Esophagus muscularis mucosa (tissue), 4 donors: ENCODE data around the gene ABCC3. TPM values are rescaled to one million over a fixed set of nuclear protein-coding genes. Genes with fewer than 3 reads are reported as not detected.

Experiments
- DNase-seq: peaks from one replicate; pipeline ENCODE4 v3.0.0-alpha.2; 2017; ENCODE audit errors: extremely low spot score
- H3K27ac ChIP-seq, 4 donors: fragments of 200-600 bp; sonication (generic); replicated peaks in 1 of 4; 1 replicate in 3 of 4; 2 replicates in 1 of 4; pipeline ENCODE4 v1.5.1; 2016 to 2019; ENCODE audit warnings: mild to moderate bottlenecking in 1 of 4
- H3K27me3 ChIP-seq, 4 donors: fragments of 200-600 bp; sonication (generic); one replicate each; pipeline versions ENCODE4 v1.5.1 to v1.6.0; 2016 to 2019
- H3K36me3 ChIP-seq, 4 donors: fragments of 200-600 bp; sonication (generic); one replicate each; pipeline ENCODE4 v1.5.1; 2016 to 2019
- H3K4me1 ChIP-seq, 4 donors: fragments of 200-600 bp; sonication (generic); one replicate each; pipeline ENCODE4 v1.5.1; 2016 to 2019
- H3K4me3 ChIP-seq, 4 donors: fragments of 200-600 bp; sonication (generic); 1 replicate in 2 of 4; 2 replicates in 2 of 4; pipeline ENCODE4 v1.5.1; 2016 to 2019; ENCODE audit warnings: mild to moderate bottlenecking in 4 of 4, moderate library complexity in 1 of 4
- H3K9me3 ChIP-seq, 4 donors: fragments of 200-600 bp; sonication (generic); 1 replicate in 3 of 4; 2 replicates in 1 of 4; pipeline ENCODE4 v1.5.1; 2016 to 2019
- EP300 ChIP-seq: sonication (generic); formaldehyde crosslinking; IDR thresholded peaks from one replicate; pipeline ENCODE4 v1.6.1; 2017; ENCODE audit warnings: antibody characterized with exemption
- POLR2A ChIP-seq: fragments of 450-650 bp; IDR thresholded peaks from one replicate; pipeline ENCODE4 v1.6.1; 2017; ENCODE audit warnings: antibody characterized with exemption, moderate library complexity, mild to moderate bottlenecking, low read depth
- POLR2AphosphoS5 ChIP-seq, 2 donors: sonication (generic); formaldehyde crosslinking; IDR thresholded peaks; one replicate each; pipeline ENCODE4 v1.6.1; 2017; ENCODE audit warnings: antibody characterized with exemption in 2 of 2
- WGBS: methylation state at CpG from one replicate; pipeline ENCODE4 v1.1.5; 2018; 5-methylcytosine and 5-hydroxymethylcytosine counted together
- intact Hi-C: fragments of 100-400 bp; cut with DNase I; formaldehyde crosslinking; loops from one replicate; pipeline ENCODE4 v1.15.1; 2023
- total RNA-seq, 4 donors: library from RNA; depleted of rRNA; stranded (reverse); fragments of >200 nt; gene quantifications; one replicate each; pipeline versions ENCODE4 v1.1.0 to v1.2.1, GENCODE V29; 2016
- TF ChIP-seq, protein P1 (sequence below), 3 experiments: fragments of 200-600 bp in 2 of 3; fragments of 450-650 bp in 1 of 3; sonication (generic) in 2 of 3; IDR thresholded peaks; one replicate each; pipeline ENCODE4 v1.5.1; 2017 to 2019; ENCODE audit warnings: antibody characterized with exemption in 3 of 3, mild to moderate bottlenecking in 2 of 3, moderate library complexity in 1 of 3

The ABCC3 gene
- total RNA-seq, 4 donors from 2014 or later, result 0.50 to 2.9 (median 1.9) TPM

DNA sequence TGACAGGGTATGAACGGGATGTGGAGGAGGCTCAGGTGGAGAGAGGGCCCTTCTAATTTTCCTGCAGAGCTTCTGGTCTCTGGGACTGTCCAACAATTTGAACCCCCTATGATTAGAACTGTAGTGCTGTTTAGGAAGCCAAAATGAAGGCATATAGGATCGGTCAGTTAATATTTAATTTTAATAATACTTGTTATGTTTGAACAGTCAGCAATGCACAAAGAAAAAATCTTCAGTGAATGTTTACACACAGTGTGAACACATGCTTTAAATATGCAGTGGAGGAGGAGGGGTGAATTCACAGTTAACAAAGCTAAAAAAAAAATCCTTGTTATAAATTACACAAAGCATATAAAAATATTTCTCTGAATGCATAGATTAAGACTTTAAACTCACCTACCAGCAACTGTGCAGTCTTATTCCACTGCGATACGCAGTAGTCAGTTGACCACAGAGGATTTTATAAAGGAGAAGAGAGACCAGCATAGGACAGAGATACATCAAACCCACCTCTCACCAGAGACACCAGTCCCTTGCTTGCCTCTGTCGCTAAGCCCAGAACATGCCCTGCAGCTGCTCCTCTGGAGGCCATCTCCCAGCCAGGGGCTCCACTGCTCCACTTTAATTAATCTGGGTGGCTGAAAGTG is 58.5 kb downstream of the ABCC3 start:
- DNase-seq, result no peak
- intact Hi-C loops, result no loop called here
- 61% methylated on average over 5 of the region's 5 CpGs for WGBS
- Histone ChIP-seq H3K27ac (peak overlapping the region; percentile 53 to 77 (median 68)), H3K9me3 (no peaks in the 10 kb centered on the region), H3K4me3 (no peak overlapping the region), H3K36me3 (peaks cover 32 to 60% (median 50%) of the 10 kb centered on the region in 4 donors), H3K27me3 (no peaks in the 10 kb centered on the region), H3K4me1 (peaks cover 18 to 69% (median 63%) of the 10 kb centered on the region in 4 donors)
- TF ChIP-seq, protein P1, sequence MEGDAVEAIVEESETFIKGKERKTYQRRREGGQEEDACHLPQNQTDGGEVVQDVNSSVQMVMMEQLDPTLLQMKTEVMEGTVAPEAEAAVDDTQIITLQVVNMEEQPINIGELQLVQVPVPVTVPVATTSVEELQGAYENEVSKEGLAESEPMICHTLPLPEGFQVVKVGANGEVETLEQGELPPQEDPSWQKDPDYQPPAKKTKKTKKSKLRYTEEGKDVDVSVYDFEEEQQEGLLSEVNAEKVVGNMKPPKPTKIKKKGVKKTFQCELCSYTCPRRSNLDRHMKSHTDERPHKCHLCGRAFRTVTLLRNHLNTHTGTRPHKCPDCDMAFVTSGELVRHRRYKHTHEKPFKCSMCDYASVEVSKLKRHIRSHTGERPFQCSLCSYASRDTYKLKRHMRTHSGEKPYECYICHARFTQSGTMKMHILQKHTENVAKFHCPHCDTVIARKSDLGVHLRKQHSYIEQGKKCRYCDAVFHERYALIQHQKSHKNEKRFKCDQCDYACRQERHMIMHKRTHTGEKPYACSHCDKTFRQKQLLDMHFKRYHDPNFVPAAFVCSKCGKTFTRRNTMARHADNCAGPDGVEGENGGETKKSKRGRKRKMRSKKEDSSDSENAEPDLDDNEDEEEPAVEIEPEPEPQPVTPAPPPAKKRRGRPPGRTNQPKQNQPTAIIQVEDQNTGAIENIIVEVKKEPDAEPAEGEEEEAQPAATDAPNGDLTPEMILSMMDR (IDR thresholded peaks at IDR 0.05), result no peak
- TF ChIP-seq POLR2A (no peak), EP300 (no peak), POLR2AphosphoS5 (IDR thresholded peaks at IDR 0.05) (no peak)

DNA sequence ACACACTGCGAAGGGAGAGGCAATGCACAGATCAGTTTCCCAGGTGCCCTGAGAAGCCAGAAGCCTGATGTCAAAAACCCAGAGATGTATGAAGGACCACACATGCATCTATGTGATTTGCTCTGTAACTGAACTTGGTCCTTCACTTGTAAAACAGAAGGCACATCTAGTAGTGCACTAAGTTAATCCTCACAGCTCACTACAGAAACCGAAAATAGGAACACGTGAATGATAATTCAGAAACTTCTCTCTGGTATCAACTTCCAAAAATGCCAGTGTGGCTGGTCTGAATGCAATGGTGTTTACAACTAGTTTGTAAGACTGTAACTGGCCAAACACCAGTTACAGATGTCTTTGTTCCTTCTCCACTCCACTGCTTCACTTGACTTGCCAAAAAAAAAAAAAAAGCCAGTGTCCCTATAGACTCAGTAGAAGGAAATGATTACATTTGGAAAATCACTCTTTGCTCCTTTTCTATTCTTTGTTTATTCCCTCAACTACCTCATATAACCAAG is 61.7 kb downstream of the ABCC3 start:
- Histone ChIP-seq H3K4me3 (no peak overlapping the region), H3K27me3 (no peaks in the 10 kb centered on the region), H3K9me3 (no peaks in the 10 kb centered on the region), H3K36me3 (peaks cover 49 to 85% (median 73%) of the 10 kb centered on the region in 4 donors), H3K4me1 (peaks cover 18 to 52% (median 45%) of the 10 kb centered on the region in 4 donors), H3K27ac (no peak overlapping the region)
- no peak for DNase-seq
- intact Hi-C loops, result loop anchor here (2.0 to 5.0 kb wide), 2 partner anchors 152 to 214 kb away; no protein-coding TSS in a partner anchor
- TF ChIP-seq POLR2AphosphoS5 (IDR thresholded peaks at IDR 0.05) (no peak), POLR2A (no peak), EP300 (no peak)
- TF ChIP-seq, protein P1 (IDR thresholded peaks at IDR 0.05), result no peak
- 82% methylated on average over 3 of the region's 3 CpGs for WGBS

DNA sequence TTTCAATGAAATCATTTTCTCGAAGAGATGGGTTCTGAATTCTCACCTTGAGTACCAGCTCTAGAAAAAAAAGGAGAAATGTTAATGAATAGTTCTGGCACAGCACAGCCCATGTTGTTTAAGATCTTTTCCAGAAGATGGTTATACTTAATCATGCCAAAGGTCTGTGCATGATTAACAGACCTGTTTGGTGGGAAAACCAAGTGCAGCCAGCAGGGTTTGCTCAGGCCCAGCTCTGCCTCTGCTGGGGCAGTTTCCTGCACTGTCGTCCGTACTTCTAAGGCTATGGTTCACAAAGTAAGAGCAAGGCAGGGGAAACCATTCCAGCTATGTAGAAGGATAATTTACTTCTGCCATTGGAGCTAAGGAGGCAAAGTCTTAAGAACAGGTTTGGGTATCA is 62.4 kb downstream of the ABCC3 start:
- Histone ChIP-seq H3K4me1 (peaks cover 13 to 52% (median 45%) of the 10 kb centered on the region in 4 donors), H3K9me3 (no peaks in the 10 kb centered on the region), H3K36me3 (peaks cover 49 to 85% (median 75%) of the 10 kb centered on the region in 4 donors), H3K4me3 (no peak overlapping the region), H3K27me3 (no peaks in the 10 kb centered on the region), H3K27ac (no peak overlapping the region)
- no peak for DNase-seq
- WGBS, result 94% methylated on average over 3 of the region's 3 CpGs
- intact Hi-C loops, result loop anchor here (2.0 to 5.0 kb wide), 2 partner anchors 152 to 215 kb away; no protein-coding TSS in a partner anchor
- no peak for TF ChIP-seq EP300
- TF ChIP-seq POLR2A, result no peak
- no peak for TF ChIP-seq POLR2AphosphoS5 (IDR thresholded peaks at IDR 0.05)
- TF ChIP-seq, protein P1 (IDR thresholded peaks at IDR 0.05), result no peak

DNA sequence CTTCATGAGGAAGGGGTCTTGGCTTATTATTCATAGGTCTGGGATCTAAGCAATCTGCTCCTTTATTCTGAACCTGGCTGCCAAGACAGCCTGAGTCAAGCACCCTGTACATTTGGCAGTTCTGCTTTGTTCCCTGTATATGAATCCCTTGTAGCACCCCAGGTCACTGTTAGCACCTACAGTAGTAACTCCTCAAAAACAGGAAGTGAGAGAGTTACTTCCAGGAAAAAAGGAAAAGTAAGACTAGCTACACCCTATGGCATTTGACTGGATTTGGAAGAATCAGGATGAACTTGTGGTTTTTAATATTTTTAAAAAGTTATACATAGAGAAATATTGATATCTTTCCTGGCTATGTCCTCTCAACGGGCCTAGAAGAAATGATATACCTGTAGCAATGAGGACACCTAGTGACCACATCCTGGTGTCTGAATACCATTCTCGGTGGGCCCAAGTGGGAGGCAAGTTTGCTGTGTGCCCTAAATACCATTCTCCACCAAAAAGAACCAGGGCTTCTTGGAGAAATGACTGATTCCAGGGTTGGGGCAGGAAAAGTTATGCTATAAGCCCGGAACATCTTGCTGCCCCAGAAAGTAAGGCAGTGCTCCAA is 63.1 kb downstream of the ABCC3 start:
- no peaks in the 10 kb centered on the region for H3K9me3 ChIP-seq
- no peak for DNase-seq
- peaks cover 49 to 82% (median 70%) of the 10 kb centered on the region in 4 donors for H3K36me3 ChIP-seq
- intact Hi-C loops, result loop anchor here (2.0 to 5.0 kb wide), 2 partner anchors 153 to 215 kb away; no protein-coding TSS in a partner anchor
- no peak overlapping the region for H3K4me3 ChIP-seq
- H3K27ac ChIP-seq, result no peak overlapping the region
- no peaks in the 10 kb centered on the region for H3K27me3 ChIP-seq
- TF ChIP-seq POLR2A (no peak), POLR2AphosphoS5 (IDR thresholded peaks at IDR 0.05) (no peak), EP300 (no peak)
- TF ChIP-seq, protein P1 (IDR thresholded peaks at IDR 0.05), result no peak
- WGBS, result 47% methylated on average over 3 of the region's 3 CpGs
- peaks cover 14 to 52% (median 45%) of the 10 kb centered on the region in 4 donors for H3K4me1 ChIP-seq
